SHP77 treated with DMSO at 0.1 percent for 48 hours (cell line): Measurements from ENCODE around the gene SLC5A10.

ENCODE experiments used
- DNase-seq: peaks from one replicate; lab custom pipeline; 2025; lab: John Stamatoyannopoulos, UW

Gene SLC5A10

DNA sequence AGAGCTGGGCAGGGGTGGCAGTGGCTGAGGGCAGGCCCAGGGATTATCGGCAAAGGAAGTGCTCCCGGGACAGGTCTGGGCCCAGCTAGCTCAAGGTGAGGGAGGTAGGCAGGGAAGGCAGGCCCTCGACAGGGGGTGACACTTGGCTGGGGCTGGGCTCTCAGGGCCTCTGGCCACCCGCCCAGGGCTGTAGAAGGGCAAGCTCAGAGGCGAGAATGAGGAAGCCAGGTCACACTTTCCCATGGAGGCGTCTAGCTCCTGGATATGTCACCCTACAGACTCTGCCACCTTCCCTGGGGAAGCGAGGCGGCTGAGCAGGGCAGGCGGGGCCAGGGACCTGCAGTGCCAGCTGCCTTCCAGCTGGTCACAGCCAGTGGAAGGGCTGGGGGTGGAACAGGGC lies 33.5 kb downstream of the SLC5A10 start:
- no peak for DNase-seq

DNA sequence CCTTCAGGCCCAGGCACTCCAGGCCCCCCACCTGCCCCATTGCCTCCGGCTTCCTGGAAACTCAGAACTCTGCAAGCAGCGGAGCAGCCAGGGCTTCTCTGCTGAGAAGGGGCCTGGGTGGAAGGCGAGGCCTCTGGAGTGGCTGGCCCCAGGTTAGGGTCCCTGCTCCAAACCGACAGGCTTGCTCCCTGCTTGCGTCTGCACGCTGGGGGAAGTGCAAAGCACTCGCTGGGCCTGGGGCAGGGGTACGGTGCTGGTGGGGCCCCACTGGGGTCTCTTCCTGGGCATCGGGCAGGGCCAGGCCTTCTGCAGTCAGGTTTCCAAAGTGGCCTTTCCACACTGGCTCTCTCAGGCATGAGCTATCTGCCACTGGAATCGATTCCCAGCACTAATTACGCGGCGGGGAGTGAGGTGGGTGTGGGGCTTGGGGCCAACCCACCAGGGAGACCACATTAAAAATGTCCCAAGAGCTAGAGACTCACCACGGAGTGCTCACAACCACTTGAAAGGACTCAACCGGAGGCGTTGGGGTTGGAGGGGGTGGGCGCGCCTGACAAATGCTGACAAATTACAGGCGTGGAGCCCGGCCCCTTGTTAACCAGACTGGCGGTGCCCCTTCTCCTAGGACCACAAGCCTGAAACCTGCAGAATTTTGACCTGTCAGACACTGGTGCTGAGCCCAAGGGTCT lies 34.7 kb downstream of the SLC5A10 start:
- no peak for DNase-seq

DNA sequence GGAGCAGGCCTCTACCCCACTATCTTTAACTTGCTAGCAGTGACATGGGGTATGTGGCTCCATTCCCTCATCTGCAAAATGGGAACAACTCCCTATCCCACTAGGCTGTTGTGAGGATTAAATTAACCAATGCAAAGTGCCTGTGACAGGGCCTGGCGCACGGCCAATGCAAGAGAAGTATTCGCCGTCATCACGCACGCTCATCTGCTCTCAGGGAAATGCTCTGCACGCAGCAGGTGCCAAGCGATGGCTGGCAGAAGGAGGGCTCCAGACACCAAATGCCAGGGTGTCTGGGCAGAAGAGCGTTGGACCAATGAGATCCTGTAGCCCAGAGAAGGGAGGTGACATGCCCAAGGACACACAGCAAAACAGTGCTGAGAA lies 35.3 kb downstream of the SLC5A10 start:
- no peak for DNase-seq

DNA sequence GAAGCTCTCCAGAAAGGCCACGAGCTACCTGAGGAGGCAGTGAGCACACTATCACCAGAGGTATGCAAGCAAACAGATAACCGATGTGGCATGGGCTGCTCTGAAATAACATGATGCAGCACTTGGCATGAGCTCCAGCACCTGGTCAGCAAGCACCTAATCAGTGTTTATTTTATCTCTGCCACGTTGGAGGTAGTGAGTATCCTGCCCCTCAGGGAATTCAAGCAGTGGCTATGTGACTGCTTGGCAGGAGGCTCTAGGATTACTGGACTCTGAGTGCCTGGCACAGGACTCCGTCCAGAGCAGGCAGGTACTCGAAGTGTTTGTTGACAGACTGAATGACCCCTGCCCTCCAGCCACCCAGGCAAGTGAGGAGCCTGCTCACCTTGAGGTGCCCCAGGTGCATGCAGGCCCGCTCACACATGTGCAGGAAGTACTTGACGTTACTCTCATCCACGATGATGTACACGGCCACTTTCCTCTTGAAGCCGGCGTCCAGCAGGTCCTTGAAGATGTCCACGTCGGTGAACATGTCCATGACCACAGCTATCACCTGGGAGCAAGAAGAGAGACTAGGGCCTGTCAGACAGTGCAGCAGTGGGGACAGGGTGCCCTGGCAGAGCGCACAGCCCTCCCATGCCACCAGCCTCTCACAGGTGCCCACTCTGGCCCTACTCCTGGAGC lies 36.0 kb downstream of the SLC5A10 start:
- no peak for DNase-seq

DNA sequence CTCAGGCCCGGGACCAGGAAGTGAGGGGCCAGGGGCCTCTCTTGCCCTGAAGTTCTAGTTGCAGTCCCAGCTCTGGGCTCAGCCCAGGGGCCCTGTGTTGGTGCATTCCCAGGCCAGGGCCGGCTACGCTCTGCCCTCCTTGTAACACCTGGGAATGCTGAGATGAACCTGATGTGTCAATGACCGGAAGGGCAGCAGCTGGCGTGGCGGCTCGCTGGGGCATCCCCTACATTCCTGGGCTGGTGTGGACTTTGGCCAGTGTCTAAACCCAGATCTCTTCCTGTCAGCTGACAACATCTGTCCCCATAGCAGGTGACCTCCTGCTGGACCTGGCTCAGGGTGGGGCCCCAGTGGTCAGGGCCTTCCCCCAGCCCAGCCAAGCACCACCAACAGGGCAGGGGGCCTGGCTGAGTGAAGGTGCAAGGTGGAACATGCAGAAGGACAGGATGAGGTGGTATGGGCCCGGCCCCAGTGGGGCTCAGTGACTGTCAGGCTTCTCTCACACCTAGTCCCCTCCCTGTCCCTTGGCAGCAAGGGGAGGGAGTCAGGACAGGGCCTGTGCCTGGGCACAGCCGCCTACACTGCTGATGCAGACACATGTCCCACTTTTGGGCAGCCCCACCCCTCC lies 36.7 kb downstream of the SLC5A10 start:
- no peak for DNase-seq

DNA sequence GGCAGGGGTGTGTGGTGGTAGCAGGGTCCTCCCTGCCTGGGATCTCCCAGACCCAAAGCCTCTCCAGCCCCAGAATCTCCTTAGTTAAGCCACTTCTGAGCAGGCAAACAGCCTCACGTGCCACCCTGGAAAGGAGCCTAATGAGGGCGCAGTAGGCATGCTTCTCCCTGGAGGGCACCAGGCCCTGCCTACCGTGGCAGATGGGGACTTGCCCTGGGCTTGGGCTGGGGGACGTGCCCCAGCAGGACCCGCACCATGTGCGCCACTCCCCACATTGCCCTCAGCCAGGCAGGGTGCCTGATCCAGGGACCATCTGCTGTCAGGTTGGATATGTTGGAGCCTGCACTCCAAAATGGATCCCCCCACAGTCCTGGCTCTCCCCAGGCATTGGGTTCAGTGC lies 38.4 kb downstream of the SLC5A10 start:
- no peak for DNase-seq

DNA sequence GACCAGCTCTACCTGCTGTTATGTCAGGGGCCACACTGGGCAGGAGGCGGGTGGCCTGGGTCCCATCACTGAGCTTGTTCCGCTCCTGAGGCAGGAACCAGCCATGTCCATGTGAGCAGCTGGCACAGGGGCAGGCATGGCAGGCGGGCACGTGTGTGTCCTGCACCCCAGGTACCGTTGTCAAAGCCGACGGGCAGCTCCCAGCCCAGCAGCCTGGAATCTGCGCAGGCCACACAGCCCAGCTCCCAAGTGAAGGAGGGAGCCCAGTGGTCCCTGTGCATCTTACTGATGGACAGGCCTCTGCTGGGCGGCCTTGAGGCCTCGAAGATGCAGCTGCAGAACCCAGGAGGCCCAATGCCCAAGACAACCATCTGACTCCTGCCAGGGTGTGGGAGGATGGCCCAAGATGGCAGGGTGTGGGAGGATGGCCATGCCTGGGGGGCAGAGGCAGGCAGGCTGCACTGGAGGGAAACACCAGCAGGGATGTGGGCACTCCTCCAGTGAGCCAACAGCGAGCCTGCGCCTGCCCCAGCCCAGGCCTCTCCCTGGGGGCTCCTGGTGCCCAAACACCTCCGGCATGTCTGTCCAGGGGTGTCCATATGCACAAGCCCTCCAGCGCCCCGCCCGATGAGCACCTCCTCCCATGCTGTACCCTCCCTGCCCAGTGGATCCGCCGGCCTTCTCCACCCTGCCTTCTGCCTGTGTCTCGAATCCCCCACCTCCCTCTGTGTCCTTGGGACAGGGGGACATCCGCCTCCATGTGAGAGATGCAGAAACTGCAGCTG lies 39.8 kb downstream of the SLC5A10 start:
- DNase-seq = no peak

DNA sequence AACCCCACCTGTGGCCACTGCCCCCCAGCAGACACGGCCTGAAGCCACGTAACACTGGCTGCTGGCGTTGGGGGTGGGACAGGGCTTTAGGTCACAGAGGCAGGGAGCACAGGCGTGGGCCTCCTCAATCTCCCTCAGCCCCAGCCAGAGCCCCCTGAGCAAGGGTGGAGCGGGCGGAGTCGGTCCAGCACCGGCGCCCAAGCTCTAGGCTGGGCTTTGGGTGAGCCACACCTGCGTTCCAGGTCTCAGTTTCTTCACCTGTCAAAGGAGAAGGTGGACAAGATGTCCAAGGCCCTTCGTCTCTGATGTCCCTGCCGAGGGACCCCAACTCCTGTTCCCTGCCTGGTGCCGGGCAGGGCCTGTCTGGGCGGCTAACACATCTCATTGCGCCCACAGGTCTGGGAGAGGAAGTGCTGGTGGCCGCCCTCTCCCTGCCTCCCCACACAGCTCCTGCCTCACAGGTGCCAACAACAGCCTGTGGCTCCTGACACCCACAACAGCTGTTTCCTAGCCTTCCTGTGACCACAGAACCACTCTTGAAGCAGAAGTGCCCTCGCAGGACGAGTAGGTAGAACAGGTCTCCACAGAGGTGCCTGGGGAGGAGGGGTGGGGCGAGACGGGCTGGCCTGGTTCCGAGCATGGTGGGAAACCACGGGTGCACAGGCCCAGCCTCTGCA lies 40.6 kb downstream of the SLC5A10 start:
- DNase-seq = no peak

DNA sequence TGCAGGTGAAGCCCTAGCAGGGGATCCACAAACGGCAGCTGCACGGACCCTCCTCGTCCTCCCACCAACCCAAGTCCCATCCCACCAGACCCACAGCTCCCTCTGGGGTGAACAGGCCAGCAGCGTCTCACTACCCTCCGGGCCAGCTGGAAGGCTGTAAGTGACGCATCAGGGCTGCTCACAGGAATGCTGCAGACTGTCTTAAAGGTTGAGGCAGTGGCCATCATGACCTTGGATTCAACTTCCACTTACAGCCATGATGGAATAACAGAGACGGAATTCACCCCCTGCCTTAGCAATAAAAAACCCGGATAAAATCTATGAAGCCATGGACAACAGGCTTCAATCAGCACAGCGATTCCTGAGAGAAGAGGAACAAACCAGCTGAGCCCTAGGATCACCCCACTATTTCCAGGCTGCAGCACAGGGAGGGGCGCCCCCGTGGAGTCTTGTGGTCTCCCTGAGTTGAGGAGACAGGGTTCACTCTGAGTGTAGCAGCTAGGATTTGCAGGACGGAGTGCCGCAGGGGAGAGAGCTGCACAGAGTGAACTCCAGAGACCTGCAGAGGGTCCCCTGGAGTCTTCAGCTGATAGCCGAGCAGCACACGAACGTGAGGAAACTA lies 42.1 kb downstream of the SLC5A10 start:
- no peak for DNase-seq

DNA sequence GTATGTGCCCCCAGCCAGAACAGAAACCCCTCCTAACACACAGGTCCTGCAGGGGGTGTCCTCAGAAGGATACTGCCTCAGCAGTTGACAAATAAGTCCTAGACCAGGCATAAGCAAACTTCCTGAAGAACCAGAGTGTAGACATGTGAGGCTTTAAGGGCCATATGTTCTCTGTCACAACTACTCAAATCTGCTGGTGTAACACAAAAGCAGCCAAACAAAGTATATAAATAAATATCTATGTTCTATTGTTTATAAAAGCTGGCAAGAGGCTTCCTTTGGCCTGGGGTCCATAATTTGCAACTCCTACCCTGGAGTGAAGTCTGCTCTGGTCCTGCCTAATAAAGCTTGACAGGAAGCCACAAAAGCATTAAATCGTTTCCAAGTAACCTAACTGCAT lies 42.7 kb downstream of the SLC5A10 start:
- no peak for DNase-seq

DNA sequence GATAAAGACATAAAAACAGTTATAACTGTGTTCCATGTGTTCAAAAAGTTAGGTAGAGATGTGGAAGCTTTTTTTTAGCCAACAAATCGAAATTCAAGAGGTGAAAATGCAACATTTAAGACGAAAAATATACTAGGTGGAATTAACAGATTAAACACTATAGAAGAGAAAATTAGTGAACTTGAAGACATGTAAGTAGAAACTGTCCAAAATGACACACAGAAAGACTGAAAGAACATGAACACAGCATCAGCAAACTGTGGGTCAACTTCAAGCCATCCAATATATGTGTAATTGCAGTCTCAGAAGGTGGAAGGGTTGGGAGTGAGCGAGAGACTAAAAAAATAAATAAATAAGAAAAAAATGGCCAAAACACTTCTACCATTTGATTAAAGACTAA lies 43.3 kb downstream of the SLC5A10 start:
- no peak for DNase-seq

DNA sequence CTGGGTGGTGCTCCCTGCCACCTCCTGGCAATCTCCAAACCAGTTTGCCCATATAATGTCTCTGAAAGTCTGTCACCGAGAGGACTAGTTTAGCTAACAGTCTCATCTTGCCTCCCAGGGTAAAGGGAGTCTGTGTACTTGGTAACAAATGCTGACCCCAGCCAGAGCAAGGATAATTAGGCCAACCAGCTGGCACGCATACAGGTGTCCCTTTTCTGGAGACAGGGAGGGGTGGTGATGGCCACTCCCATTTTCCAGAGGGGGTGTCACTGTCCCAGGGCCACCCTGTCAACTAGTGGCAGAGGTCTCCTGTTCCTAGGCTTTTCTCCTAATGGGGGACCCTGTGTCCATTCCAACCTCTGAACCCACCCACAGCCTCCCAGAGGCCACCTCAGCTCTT lies 44.5 kb downstream of the SLC5A10 start:
- no peak for DNase-seq

DNA sequence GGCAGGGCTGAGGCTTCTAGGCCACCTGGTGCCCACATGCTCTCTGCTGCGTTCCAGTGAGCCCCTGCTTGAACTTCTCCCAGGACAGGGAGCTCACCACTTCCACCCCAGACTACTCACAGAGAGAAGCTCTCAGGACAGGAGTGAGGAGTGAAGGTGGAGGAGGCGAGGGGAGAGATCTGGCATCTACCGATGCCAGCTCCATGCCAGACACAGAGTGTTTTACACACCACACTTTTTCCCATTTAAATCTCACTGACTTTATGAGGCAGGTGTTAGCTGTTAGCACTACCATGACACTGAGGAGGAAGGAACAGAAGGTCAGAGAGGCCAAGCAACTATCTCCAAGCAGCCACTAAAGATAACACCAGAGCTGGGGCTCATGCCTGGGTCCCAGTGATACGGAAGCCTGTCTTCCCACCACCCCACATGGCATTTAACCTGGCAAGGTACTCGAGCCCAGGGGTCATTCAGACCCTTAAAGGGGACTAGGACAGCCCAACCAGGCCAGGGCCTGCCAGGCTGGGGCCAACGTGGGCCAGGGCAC lies 45.8 kb downstream of the SLC5A10 start:
- DNase-seq = no peak

DNA sequence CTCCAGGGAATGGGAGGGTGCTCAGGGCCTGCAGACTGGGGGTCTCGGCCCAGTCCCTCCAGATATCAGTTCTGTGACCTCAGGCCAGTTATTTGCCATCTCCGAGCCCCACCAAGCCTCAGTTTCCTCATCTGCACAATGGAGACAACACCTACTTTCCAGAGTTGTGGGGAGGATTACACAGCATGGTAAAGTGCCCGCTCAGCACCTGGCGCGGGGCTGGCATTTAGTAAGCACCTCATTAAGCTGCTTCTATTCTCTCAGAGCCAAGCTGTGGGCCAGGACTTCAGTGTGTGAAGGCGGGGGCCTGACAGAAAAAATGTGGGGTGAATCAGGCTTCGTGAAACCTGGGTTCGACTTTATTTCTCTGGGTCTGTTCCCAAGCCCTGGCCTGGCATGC lies 47.4 kb downstream of the SLC5A10 start:
- DNase-seq = no peak

DNA sequence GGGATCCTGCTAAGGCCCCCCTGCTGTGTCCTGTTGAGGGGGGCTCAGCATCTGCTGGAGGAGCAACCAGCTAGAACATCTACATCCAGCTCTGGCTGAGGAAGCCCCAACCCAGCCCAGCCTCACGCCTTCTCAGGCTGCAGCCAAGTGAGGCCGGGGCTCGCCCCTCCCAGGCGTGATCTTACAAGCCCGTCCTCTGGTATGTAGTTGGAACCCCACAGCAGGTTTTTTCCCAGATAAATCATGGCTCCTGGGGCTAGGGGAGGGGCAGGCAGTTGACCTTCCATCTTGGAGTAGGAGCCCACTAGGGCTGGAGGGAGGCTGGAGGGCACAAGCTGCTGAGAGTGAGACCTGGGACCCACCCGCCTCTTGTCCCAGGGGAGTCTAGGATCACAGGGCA lies 47.9 kb downstream of the SLC5A10 start:
- DNase-seq = no peak

DNA sequence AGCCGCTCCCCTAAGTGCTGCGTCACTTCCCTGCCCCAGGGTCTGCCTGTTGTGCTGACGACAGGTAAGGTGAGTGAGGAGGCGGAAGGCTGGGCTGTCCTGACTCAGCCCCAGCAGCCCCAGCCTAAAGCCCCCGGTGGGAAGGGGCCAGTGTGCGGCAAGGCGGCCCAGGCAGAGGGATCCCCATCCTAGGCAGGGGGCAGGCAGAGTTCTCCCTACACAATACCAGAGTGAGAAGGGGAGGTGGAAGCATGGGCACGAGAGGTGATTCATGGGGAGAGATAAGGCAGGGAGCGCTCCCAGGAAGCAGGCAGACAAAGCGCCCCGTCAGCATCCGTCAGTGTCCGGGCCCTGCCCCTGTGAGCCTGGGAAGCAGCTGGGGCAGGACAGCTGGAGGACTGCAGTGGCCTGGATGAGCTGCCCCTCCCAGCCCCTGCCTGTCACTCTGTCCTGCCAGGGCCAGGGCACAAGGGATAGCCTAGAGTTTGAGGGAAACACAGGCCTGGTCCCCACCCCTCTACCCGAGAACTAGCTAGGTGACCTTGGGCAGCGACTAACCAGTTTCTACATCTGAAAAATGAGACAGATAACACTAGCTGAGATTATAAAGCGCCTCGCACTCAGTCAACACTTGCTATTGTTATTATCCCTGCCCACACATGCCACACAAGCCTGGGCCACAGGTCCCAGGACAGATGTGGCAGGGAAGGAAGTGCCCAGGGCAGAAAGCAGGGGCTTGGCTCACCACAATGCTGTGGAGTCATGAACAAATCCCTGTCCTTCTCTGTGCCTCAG lies 48.8 kb downstream of the SLC5A10 start:
- DNase-seq = no peak

DNA sequence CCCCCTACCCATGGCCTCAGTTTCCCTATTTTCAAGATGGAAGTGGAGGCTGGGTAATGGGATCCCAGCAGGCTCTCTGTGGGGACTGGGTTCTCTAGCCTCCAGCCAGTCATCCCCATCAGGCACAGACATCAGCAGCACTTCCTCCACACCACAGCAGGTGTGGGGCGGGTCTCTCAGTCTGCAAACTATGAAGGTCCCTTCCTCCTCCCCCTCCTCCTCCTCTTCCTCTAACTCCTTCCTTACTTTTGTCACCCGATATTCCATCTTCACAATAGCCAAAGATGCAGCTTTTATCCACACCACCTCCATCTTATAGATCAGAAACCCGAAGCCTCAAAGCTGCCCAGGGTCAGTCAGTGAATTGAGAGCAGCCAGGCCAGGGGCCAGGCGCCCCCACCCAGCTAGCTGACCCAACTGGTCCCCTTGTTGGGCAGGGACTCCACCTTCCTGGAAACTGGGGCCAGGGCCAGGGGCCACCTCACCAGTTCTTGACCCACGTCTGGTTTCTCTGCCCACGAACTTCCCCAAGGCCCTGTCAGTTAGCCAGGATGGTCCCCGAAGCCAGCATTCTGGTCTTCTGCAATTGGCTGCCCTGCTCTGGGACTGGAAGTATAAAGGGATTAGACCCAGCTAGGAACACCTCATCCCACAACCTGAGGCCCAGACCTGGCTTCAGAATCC lies 50.1 kb downstream of the SLC5A10 start:
- no peak for DNase-seq

DNA sequence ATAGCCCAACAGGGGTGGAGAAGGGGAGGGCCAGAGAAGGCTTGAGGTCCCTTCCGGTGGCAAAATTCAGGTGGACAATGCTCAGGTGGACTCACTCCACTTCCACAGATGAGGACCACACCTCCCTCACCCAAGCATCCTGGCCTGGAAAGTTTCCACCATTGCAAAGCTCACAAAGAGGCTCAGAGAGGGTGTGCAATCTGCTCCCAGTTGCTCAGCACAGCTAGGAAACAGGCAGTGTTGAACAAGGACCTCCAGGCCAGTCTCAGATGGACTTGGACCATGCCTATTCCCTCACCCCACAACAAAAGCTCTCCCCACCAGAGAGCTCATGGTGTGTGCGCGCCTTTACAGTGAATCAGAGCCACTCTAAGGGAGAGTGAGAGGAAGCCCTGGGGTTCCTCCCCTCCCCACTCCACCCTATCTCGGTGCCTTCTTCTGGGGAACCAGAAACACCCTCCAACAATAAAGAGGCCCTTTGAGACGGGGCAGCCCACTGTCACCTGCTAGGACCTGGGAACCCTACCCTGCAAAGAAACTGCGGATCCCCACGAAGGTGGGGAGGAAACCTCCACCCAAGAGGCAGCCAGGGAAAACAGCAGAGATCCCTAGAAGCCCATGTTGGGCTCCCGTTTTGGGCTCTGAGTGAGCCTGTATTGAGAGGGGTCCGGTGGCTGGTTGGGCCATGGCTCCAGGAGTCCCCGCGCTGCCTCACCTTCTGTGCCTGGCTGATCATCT lies 51.0 kb downstream of the SLC5A10 start:
- no peak for DNase-seq
